Measurements from ENCODE around the gene TESMIN.

The TESMIN gene

GRCh38 chr11:68658097-68658496 is 93.2 kb downstream of the TESMIN start:
- no peak for DNase-seq
